ENCODE results near the gene KITLG.

- TF ChIP-seq, protein P1, sequence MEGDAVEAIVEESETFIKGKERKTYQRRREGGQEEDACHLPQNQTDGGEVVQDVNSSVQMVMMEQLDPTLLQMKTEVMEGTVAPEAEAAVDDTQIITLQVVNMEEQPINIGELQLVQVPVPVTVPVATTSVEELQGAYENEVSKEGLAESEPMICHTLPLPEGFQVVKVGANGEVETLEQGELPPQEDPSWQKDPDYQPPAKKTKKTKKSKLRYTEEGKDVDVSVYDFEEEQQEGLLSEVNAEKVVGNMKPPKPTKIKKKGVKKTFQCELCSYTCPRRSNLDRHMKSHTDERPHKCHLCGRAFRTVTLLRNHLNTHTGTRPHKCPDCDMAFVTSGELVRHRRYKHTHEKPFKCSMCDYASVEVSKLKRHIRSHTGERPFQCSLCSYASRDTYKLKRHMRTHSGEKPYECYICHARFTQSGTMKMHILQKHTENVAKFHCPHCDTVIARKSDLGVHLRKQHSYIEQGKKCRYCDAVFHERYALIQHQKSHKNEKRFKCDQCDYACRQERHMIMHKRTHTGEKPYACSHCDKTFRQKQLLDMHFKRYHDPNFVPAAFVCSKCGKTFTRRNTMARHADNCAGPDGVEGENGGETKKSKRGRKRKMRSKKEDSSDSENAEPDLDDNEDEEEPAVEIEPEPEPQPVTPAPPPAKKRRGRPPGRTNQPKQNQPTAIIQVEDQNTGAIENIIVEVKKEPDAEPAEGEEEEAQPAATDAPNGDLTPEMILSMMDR (IDR thresholded peaks at IDR 0.05): no peak
- TF ChIP-seq POLR2A (IDR thresholded peaks at IDR 0.05) (no peak), EP300 (IDR thresholded peaks at IDR 0.05) (no peak)
Measured at GRCh38 chr12:88520436-88520820, 59.8 kb downstream of the KITLG start.
